HG02938 (cell line): ENCODE measurements around the gene TXNL4A.

Experiments used
- ATAC-seq: cut with Tn5 transposase; IDR thresholded peaks from one replicate; pipeline ENCODE4 v1.9.1; 2021; ENCODE audit warnings: mild to moderate bottlenecking, moderate library complexity; ENCODE audit not compliant: unreplicated experiment

The TXNL4A gene

DNA sequence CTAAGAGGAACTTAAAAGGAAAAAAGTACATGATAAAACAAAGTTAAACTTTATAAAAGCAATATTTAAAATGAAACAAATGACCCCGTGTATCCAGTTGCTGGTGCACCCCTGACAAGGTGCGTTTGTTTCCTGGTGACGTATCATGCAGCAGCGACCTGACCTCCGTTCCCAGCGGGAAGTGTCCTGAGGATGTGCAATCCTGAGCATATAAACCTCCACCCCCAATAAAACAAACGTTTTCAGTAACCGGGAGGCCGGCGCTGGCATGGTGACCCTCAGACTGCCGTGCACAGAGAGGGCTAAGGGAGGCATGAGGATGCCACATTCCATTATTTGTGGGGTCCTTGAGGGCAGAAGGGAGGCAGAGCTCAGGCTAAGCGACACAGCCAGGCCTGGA is 51.7 kb downstream of the TXNL4A start:
- ATAC-seq = no peak

- ATAC-seq = no peak
These were observed 52.4 kb downstream of the TXNL4A start for GRCh38 chr18:79935925-79936324.

DNA sequence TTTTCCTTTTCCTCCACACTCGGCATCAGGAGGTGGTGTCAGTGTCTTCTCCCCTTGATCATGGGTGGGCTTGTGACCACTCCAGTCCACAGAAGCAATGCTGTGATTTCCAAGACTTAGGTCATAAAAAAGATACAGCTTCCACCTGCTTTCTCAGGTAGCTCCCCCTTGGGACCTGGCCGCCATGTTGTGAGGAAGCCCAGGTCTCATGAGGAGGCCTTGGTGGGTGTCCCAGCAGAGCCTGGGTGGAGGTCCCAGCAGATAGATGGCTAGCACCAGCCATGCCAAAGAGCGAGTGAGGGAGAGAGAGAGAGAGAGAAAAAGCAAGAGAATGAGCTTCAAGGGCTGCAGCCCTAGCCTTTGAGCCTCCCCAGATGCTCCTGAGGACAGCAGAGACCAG is 52.9 kb downstream of the TXNL4A start:
- no peak for ATAC-seq

DNA sequence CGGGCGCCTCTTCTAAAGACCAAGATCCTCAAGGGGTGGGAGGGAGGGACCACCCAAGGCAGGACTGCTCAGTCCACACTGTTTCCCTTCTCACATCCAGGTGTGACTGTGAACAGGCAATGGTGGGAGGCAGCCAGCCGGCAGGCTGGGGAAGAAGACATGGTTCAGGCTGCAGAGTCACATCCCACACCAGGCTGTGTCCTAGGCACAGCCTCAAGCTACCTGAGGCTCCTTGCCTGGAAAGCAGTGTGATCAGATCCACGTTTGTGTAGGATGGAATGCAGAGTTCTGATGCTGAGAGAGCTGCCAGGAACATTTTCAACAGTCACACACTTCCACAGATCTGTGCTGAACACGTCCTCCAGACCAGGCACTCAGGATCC is 53.3 kb downstream of the TXNL4A start:
- ATAC-seq = no peak

DNA sequence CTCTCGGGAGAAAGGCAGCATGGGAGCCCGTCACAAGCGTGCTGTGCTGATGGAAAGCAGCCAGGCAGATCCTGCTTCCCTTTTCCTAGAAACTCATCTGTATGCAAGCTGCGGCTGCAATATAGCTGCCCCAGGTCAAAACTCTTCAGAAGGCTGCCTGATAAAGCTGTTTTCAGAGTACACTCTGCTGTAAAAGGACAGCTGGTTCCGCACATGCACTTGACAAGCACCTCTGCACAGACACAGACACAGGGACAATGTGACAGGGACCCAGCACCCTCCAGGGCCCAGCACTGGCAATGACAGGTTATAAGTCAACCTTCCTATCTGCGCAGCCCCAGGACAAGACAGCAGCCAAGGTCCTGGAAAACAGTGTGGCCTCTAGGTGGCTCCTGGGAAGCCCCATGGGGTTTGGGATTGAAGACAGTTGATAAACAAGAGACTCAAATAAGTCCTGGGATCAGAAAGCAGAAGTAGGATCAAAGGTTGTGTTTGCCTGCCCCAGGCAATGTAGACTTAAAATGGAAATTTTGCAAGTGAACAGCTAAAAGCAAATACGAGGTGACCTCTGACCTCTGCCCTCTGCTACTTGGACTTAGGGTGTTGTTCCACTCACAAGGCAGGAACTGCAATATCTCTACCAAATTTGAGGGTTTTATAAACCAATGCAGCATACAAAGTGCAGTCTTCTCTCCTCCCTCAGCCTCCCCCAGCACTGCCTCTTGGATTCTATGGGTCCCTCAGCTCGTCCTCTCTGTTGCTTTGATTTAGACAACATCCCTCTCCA is 53.9 kb downstream of the TXNL4A start:
- ATAC-seq = no peak

GRCh38 chr18:79933765-79934164 is 54.6 kb downstream of the TXNL4A start:
- ATAC-seq = no peak

DNA sequence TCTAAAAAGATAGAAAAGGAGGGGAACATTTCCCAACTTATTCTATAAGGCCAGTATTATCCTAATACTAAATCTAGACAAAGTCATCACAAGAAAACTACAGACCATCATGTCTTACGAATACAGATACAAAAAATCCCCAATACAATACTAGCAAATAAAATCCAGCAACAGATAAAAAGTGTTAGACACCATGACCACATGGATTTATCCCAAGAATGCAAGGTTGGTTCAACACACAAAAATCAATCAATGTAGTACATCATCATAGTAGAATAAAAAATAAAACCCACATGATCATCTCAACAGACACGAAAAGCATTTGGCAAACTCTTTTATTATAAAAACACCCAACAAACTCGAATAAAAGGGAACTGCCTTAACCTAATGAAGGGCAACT is 55.5 kb downstream of the TXNL4A start:
- no peak for ATAC-seq

DNA sequence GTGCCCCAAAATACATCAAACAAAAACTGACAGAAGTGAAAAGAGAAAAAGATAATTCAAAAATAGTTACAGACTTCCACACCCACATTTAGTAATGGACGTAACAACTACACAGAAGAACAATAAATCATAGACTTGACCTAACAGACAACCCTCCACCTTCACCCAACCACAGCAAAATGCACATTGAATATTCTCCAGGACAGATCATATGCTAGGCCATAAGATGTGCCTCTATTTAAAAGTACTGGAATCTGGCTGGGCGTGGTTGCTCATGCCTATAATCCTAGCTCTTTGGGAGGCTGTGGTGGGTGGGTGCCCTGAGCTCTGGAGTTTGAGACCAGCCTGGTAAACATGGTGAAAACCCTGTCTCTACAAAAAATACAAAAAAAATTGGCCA is 56.9 kb downstream of the TXNL4A start:
- no peak for ATAC-seq

GRCh38 chr18:79930020-79930642 is 58.2 kb downstream of the TXNL4A start:
- no peak for ATAC-seq

DNA sequence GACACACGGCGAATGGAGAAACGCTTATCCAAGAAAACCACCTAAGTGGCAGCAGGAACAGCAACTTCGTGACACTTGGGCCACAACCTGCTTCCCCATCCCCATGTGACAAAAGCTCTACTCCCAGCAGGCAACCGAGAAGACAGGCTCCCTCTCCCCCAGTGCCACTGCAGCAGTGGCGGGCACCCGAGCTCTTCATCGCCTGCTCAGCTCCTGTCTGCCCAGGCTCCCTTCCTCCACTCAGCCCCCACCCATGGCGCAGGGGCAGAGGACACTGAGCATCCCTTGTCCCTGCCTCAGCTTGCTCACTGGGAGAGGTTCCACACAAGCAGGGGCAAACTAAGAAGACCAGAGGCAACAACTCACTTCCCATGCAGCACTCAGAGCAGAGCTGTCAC is 59.8 kb downstream of the TXNL4A start:
- ATAC-seq = no peak

DNA sequence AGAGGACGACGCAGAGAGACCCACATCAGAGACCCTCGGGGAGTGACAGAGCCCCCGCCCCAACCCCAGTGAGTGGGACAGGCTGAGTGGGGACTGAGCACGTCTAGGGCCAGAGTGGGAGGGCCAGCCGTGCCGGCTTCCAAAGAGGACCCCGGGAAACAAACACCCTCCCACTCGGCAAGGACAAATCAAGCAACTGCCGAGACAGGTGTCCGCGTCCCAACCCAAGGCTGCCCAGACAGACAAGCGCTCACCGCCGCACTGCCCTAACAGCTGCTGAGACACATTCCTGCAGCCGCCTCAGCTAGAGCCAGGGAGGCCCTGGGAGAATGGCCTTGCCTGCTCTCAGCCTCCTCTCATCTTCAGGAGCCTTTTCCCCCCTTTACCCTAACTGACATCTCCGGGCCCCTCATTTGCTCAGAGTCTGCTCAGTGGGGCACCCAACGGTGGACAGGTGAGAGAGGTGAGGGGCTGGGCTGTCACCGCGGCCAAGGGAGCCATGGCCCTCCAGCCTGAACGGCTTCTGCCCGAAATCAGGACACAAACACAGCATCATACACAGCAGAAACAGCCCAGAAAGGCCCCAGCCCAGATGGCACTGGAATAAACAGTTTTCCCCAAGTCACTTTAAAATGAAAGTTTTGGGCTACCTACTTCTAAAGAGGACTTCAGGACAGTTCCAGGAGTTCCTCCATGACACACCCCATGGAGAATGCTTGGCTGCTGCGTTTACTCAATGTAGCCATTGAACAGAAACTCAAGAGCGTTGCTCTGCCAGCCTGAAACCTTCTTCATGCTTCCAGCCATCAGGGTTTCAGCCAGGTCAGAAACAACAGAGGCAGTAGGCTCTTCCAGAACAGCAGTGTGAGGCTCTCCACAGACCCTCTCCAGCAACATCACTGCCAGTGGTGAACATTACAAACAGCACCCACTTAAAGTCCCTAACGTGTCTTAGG is 60.5 kb downstream of the TXNL4A start:
- ATAC-seq = no peak

DNA sequence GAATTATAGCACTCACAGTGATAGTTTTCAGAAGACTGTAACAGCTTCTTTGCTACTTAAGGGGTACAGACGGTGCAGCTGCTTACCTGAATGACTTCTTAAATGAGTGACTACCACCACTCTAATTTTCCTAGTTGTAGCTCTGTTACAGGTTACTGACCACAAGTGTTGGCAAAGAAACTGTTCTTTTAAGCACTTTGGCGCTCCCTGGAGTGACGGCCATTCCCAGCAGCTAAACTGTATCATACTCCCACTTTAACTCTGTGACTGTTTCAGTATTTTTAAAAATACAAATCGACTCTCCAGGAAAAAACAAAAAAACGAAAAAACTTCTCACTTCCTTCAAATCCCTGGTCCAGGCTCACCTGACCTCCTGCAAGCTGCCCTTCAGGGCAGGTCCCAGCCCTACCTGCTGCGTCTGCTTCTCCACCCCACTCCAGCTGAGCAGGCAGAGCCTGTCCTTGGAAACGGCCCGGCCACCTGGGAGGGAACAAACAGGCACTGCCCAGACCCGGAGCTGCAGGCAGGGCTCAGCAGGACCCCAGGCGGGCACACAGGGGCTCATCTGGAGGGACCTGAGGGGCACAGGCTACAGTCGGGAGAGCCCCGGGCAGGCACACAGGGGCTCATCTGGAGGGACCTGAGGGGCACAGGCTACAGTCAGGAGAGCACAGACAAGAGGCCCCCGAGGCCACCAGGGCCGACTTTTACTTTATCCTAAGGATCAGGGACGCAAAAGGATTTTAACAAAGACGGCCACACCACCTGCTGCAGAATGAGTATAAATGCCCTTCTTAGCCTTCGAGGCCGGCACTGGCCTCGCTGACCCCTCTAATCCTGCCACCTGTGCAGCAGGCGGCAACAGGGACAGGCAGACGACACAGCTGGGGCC is 61.4 kb downstream of the TXNL4A start:
- no peak for ATAC-seq

- no peak for ATAC-seq
These were observed 62.1 kb downstream of the TXNL4A start for GRCh38 chr18:79926306-79926705.

DNA sequence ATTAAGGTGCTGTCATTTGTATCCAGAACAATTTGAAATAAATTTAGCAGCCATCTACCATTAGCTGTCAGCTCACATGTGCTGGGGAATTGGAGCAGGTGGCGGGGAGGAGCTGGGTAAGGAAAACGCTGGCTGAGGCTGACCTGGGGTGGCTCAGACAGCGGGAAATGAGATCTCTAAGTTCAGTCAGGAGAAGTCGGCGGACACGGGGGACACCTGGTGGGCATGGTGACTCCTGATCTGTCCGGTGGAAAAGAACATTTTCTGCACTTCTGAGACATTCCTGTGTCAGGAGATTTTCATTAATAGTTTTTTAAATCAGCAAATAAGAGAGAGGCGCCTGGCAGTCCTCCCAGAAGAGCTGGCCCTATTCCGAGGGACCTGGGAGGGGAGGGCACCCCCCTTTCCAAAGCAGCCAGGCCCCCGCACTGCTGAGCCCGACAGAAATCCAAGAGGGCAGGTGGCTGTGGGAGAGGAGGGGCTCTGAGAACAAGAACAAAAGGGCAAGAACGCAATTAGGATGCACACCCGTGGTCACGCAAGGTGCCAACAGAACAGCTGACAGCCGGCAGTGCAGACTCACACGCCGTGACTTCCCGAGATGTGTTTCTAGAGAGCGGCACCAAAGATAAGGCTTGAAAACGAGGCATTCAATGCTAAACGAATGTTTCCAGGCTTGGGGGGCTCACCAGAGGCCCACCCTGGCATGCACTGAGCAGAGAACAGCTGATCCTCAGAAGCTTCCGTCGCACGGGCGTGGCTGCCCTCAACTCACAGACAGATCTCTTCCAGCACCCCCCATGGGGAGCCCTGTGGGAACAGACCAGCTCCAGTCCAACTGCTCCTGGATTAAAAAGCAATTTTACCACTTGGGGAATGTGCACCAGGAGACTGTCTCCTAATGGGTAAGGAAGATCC is 63.3 kb downstream of the TXNL4A start:
- no peak for ATAC-seq

DNA sequence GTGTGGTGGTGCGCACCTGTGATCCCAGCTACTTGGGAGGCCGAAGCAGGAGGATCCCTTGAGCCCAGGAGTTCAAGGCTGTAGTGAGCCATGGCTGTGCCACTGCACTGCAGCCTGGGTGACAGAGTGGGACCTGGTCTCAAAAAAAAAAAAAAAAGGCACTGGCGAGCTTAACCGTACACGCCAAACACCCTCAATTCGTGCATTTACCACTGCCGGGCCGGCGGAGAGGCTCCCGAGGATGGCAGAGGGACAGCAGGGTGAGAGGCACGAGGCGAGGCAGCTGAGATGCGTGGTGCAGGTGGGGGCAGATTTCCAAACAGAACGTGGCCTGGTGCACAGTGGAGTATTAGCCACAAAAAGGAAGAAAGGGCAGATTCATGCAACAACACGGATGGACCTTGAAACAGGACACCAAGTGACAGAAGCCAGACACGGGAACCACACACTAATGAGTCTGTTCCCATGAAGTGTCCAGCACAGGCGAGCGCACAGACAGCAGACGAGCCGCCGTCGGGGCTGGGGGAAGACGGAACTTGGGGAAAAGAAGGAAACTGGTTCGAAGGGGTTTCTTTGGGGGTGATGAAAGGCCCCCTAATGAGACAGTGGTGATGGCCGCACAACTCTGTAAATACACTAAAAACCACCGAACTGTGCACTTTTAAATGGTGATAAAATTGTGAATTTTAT is 64.3 kb downstream of the TXNL4A start:
- ATAC-seq = no peak

- no peak for ATAC-seq
These were observed 65.4 kb downstream of the TXNL4A start for GRCh38 chr18:79922971-79923411.

DNA sequence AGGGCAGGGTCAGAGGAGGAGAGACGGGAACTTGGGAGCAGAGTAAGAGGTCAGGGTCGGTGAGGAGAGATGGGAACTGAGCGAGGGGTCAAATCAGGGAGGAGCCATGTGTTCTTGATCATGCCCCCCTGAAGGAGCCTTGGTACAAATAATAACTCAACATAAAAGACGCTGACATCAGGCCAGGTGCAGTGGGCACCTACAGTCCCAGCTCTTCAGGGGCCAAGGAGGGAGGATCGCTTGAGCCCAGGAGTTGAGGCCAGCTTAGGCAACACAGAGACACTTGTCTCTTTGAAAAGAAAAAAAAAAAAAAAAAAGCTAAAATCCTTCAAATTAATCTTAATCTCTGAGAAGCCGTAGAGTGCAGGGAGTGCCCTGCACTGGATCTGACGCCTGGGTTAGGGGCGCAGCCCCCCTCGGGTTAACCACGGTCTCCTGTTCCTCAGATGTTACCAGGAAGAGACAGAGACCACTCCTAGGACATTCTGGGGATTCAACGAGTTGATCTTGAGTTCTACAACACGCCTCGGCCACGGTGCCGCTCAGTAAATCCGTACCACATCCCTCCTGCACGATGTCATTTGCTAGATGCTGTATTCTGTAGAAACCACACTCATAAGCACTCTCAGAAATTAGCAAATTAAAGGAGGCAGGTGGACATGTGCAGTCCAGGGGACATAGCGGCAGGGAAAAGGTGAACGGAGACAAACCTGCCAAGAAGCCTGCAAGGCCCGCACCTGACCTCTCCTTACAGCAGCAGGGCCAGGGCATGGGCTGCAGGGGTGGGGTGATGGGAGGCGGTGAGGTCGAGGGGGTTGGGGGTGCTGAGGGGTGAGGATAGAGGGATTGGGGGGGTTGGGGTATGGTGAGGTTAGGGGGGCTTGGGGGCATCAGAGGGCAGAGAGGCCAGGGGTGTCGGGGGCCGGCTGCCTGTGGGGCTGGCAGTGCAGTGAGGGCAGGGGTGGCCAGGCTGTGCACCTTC is 66.1 kb downstream of the TXNL4A start:
- ATAC-seq = no peak
